K562 (cell line): ENCODE results near the gene SNX27. TPM values are rescaled to one million over a fixed set of nuclear protein-coding genes. Genes with fewer than 3 reads are reported as not detected.

Experiments used
- ATAC-seq: fragments of 200-7000 bp; cut with Tn5 transposase; 3 replicates; pipeline ENCODE4 v1.9.1; 2020; ENCODE audit warnings: moderate library complexity
- BruUV-seq: library from RNA; stranded (reverse); fragments of 400-500 nt; replicated peaks from 2 replicates; lab custom pipeline; 2021; lab: Mats Ljungman, UMichigan
- CTCF ChIA-PET: fragments of 300-600 bp; formaldehyde crosslinking; extraction: SDS; loops from one replicate; lab custom pipeline; 2021; ENCODE audit warnings: low intra/inter-chr PET ratio; lab: Yijun Ruan, JAX
- POLR2A ChIA-PET: fragments of 300-600, 350-650 bp; sonication (Branson Sonifier 250); formaldehyde crosslinking; extraction: SDS; loops from one replicate; lab custom pipeline; 2021; ENCODE audit warnings: antibody characterized with exemption, inconsistent platforms; lab: Yijun Ruan, JAX
- DNase-seq, 4 experiments: peaks; one replicate each; pipeline versions ENCODE4 v3.0.0 to v3.0.0-alpha.2; 2011 to 2018; ENCODE audit warnings: low spot score in 3 of 4, mixed read lengths in 3 of 4; ENCODE audit errors: extremely low read depth in 1 of 4
- FAIRE-seq: peaks from 2 replicates; lab custom pipeline; 2011; peaks lifted over from hg19 to GRCh38; lab: Jason Lieb, UNC
- H2AFZ ChIP-seq: 2 replicates; pipeline ENCODE4 v1.6.0; 2011; ENCODE audit warnings: low read depth, low read length, control low read depth, inconsistent platforms
- H3K27ac ChIP-seq: fragments of 200-600 bp; 3 replicates; pipeline ENCODE4 v1.8.0; 2011; ENCODE audit warnings: low read depth, mild to moderate bottlenecking, control low read depth, inconsistent platforms, low read length, moderate library complexity, mixed read lengths; ENCODE audit errors: extremely low read depth
- H3K27me3 ChIP-seq, 2 experiments: fragments of 300-600 bp in 1 of 2; 2 replicates in 1 of 2; 3 replicates in 1 of 2; pipeline versions ENCODE4 v1.6.0 to v1.8.0; 2011; ENCODE audit warnings: inconsistent platforms in 2 of 2, low read length in 2 of 2, mild to moderate bottlenecking in 1 of 2, mixed read lengths in 1 of 2, moderate library complexity in 1 of 2; ENCODE audit not compliant: control insufficient read depth in 2 of 2, insufficient read depth in 2 of 2
- H3K36me3 ChIP-seq: fragments of 300-600 bp; 3 replicates; pipeline ENCODE4 v1.8.0; 2011; ENCODE audit warnings: mild to moderate bottlenecking, low read length, inconsistent platforms; ENCODE audit not compliant: control insufficient read depth, insufficient read depth
- H3K4me1 ChIP-seq, 2 experiments: fragments of 200-600 bp in 1 of 2; replicated peaks in 1 of 2; 2 replicates in 1 of 2; 3 replicates in 1 of 2; pipeline versions ENCODE4 v1.5.1 to v1.8.0; 2011; ENCODE audit warnings: inconsistent platforms in 2 of 2, low read length in 2 of 2, mild to moderate bottlenecking in 1 of 2, mixed read lengths in 1 of 2, moderate library complexity in 1 of 2; ENCODE audit not compliant: control insufficient read depth in 2 of 2, insufficient read depth in 2 of 2
- H3K4me2 ChIP-seq: 2 replicates; pipeline ENCODE4 v1.6.1; 2011; ENCODE audit warnings: low read length, control low read depth, inconsistent platforms, mixed read lengths; ENCODE audit not compliant: insufficient read depth
- H3K4me3 ChIP-seq: fragments of 200-600 bp; sonication (generic), shearing (Covaris generic); 2 replicates; pipeline ENCODE4 v1.5.1; 2016; ENCODE audit warnings: control low read depth, inconsistent platforms
- H3K79me2 ChIP-seq: fragments of 200-600 bp; 3 replicates; pipeline ENCODE4 v1.8.0; 2011; ENCODE audit warnings: low read length, inconsistent platforms; ENCODE audit not compliant: control insufficient read depth, insufficient read depth
- H3K9ac ChIP-seq, 2 experiments: 2 replicates each; pipeline versions ENCODE4 v1.6.0 to v1.6.1; 2011; ENCODE audit warnings: low read depth in 2 of 2, low read length in 2 of 2, control low read depth in 1 of 2, inconsistent platforms in 1 of 2, mild to moderate bottlenecking in 1 of 2, mixed read lengths in 1 of 2; ENCODE audit not compliant: insufficient read depth in 1 of 2
- H3K9me1 ChIP-seq: one replicate; pipeline ENCODE4 v1.6.0; 2011; ENCODE audit warnings: inconsistent platforms, mild to moderate bottlenecking, low read length, moderate library complexity; ENCODE audit not compliant: control insufficient read depth, insufficient read depth
- H3K9me3 ChIP-seq: replicated peaks from 2 replicates; pipeline ENCODE4 v1.5.1; 2011; ENCODE audit warnings: low read depth, low read length, inconsistent platforms; ENCODE audit not compliant: control insufficient read depth, insufficient read depth
- H4K20me1 ChIP-seq: replicated peaks from 2 replicates; pipeline ENCODE4 v1.6.1; 2011; ENCODE audit warnings: low read length, inconsistent platforms, mixed read lengths; ENCODE audit not compliant: control insufficient read depth, insufficient read depth
- DPF2 ChIP-seq: fragments of 450-650 bp; IDR thresholded peaks from 2 replicates; pipeline ENCODE4 v1.6.1; 2016
- FOXP1 ChIP-seq: sonication (generic); formaldehyde crosslinking; IDR thresholded peaks from 2 replicates; pipeline ENCODE4 v1.8.0; 2022; ENCODE audit warnings: mild to moderate bottlenecking, missing genetic modification reagents
- HDAC8 ChIP-seq: fragments of 450-650 bp; IDR thresholded peaks from 2 replicates; pipeline ENCODE4 v1.6.1; 2016; ENCODE audit warnings: mild to moderate bottlenecking, missing genetic modification characterization, moderate library complexity, missing compliant biosample characterization
- MAFG ChIP-seq: fragments of 450-650 bp; conservative IDR thresholded peaks from 2 replicates; pipeline ENCODE4 v1.6.1; 2016; ENCODE audit warnings: missing genetic modification characterization, missing compliant biosample characterization
- MNT ChIP-seq, 2 experiments: fragments of 450-650 bp; conservative IDR thresholded peaks; 2 replicates each; pipeline ENCODE4 v1.6.1; 2017; ENCODE audit warnings: mild to moderate bottlenecking in 2 of 2, moderate library complexity in 2 of 2
- MTA3 ChIP-seq: fragments of 450-650 bp; formaldehyde crosslinking; IDR thresholded peaks from 2 replicates; pipeline ENCODE4 v1.6.1; 2017; ENCODE audit warnings: mild to moderate bottlenecking, borderline replicate concordance
- SP1 ChIP-seq: sonication (generic); formaldehyde crosslinking; IDR thresholded peaks from 2 replicates; pipeline ENCODE4 v1.8.1; 2022; ENCODE audit warnings: mild to moderate bottlenecking, missing genetic modification reagents
- TRIM28 ChIP-seq: fragments of 450-650 bp; IDR thresholded peaks from 2 replicates; pipeline ENCODE4 v1.6.1; 2017
- ZNF449 ChIP-seq: fragments of 250-450 bp; sonication (Bioruptor Pico); IDR thresholded peaks from 2 replicates; pipeline ENCODE4 v1.8.0; 2022; ENCODE audit warnings: moderate library complexity, mild to moderate bottlenecking, inconsistent platforms
- ZNF592 ChIP-seq: fragments of 450-650 bp; IDR thresholded peaks from 2 replicates; pipeline ENCODE4 v1.6.1; 2017; ENCODE audit warnings: antibody characterized with exemption, mild to moderate bottlenecking
- ZNF785 ChIP-seq: fragments of 250-450 bp; sonication (Bioruptor Pico); IDR thresholded peaks from 2 replicates; pipeline ENCODE4 v1.4.0; 2020; ENCODE audit warnings: mild to moderate bottlenecking
- WGBS: fragments of 100-300 bp; shearing (Covaris generic); methylation state at CpG from one replicate; pipeline ENCODE4 v1.1.6; 2016; ENCODE audit warnings: low coverage, mixed read lengths; ENCODE audit not compliant: insufficient coverage; ENCODE audit errors: missing lambda C conversion rate; 5-methylcytosine and 5-hydroxymethylcytosine counted together
- in situ Hi-C: fragments of 300-500 bp; cut with MboI; formaldehyde crosslinking; loops from 4 replicates; pipeline ENCODE4 v1.15.0; 2018; ENCODE audit warnings: inconsistent platforms, mixed read lengths
- intact Hi-C: fragments of 100-400 bp; cut with micrococcal nuclease; formaldehyde crosslinking; loops from 2 replicates; pipeline ENCODE4 v1.14.2; 2022
- polyA plus RNA-seq, 8 experiments: library from polyadenylated mRNA; depleted of rRNA in 4 of 8; stranded (reverse) in 5 of 8; unstranded in 3 of 8; fragments of >200 nt; fragmentation: Nextera tagmentation in 2 of 8; fragmentation: Illumina TruSeq in 1 of 8; extraction: Ambion mirVana in 2 of 8; extraction: Trizol in 1 of 8; gene quantifications; 2 replicates each; pipeline versions ENCODE4 v1.2.1 to v1.2.3, GENCODE V29; 2011 to 2014; ENCODE audit warnings: inconsistent platforms in 1 of 8, missing spikeins in 1 of 8
- total RNA-seq, 7 experiments: library from RNA; depleted of rRNA in 6 of 7; stranded (reverse); fragments of >200 nt in 6 of 7; fragmentation: Illumina TruSeq in 2 of 7; extraction: Trizol in 2 of 7; gene quantifications; 2 replicates each; pipeline versions ENCODE4 v1.2.1 to v1.2.3, GENCODE V29; 2011 to 2021; ENCODE audit warnings: low replicate concordance in 1 of 7

The SNX27 gene
- total and polyA plus RNA-seq, 9 of the 15 experiments (the other 6 are each of a cell fraction or from before 2014, with no cell fraction given), result 4.5 to 18.7 (median 10.1) TPM

- no peaks in the 10 kb centered on the region for H3K79me2 ChIP-seq
- no TSS peak for BruUV-seq
- 6% methylated on average over 17 of the region's 17 CpGs for WGBS
- CTCF ChIA-PET, result no interaction called here
- H3K9ac ChIP-seq, result no peak overlapping the region
- no peaks in the 10 kb centered on the region for H3K9me1 ChIP-seq
- FAIRE-seq (no peak), ATAC-seq (no peak), DNase-seq (no peak)
- no peaks in the 10 kb centered on the region for H3K36me3 ChIP-seq
- TF ChIP-seq SP1 (CRISPR knock-in tag) (no peak), DPF2 (no peak), MAFG (tag) (no peak), MTA3 (no peak), FOXP1 (CRISPR knock-in tag) (no peak), TRIM28 (no peak), HDAC8 (tag) (no peak), ZNF449 (CRISPR knock-in tag) (no peak), ZNF785 (CRISPR knock-in tag) (no peak), ZNF592 (no peak), MNT (conservative IDR thresholded peaks at IDR 0.05) (no peak)
- no peak overlapping the region for H2AFZ ChIP-seq
- peaks cover 4 to 5% of the 10 kb centered on the region in 2 experiments; a peak in 4 of 5 replicates for H3K4me1 ChIP-seq
- H4K20me1 ChIP-seq, result peaks cover 2% of the 10 kb centered on the region
- H3K4me2 ChIP-seq, result no peak overlapping the region
- in situ Hi-C loops (no loop called here), intact Hi-C loops (no loop called here)
- no peak overlapping the region for H3K27ac ChIP-seq
- POLR2A ChIA-PET, result interaction anchor here (0.6 kb wide), 1 partner anchor 303 kb away, joined by 3 read pairs; no protein-coding TSS in a partner anchor
- no peak overlapping the region for H3K4me3 ChIP-seq
- no peaks in the 10 kb centered on the region for H3K9me3 ChIP-seq
- peaks cover 30 to 47% of the 10 kb centered on the region in 2 experiments for H3K27me3 ChIP-seq
Measured at GRCh38 chr1:151721788-151722510, 110.1 kb downstream of the SNX27 start.
